ENCODE results near the gene TTF1.

The TTF1 gene

DNA sequence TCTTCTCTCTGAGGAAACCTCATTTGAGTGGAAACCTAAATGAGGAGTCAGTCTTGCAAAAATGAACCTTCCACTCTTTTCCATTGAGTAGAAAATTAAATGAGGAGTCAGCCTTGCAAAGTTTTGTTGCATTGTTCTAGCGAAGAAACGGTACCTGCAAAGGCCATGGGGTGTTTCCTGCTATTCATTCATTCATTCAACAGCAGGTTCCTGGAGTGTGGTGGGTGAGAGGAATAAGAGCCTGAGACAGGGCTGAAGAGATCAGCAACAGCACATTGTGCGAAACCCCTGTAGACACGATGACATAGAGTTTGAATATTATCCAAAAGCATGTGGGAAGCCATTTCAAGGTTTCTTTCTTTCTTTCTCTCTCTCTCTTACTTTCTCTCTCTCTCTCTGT is 37.2 kb downstream of the TTF1 start:
- no peak for DNase-seq

DNA sequence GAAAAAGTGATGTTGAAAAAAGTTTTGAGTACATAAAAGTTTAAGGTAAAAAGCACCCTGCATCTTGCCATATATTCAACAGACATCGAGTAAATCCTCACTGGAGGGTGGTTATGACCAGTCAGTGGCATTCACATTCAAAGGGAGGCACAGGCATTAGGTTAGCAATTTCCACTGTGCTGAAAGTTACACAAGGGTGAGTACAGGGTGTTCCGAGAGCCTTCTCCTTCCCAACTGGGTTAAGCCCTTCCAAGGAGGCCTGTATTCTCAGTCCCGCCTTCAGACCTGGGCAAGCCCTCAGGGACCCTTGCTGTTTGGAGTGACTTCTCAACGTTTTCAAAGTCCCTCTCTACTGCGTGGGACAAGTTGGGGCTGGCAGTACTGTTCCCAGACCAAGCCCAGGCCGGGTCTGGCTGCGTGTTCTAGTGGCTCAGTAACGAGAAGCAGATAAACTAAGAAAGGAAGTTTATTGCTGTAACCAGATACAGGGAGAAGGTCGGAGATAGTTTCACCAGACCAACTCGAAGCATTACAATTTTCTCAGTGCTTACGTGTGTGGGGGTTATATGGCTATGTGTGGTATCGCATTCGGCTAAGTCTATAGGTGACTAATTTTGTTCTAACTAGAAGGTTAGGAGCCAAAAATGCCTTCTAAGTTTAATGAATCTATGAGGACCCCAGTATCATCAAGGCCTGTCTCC is 38.9 kb downstream of the TTF1 start:
- peak in 1 of 58 donors; percentile 4 for DNase-seq

DNA sequence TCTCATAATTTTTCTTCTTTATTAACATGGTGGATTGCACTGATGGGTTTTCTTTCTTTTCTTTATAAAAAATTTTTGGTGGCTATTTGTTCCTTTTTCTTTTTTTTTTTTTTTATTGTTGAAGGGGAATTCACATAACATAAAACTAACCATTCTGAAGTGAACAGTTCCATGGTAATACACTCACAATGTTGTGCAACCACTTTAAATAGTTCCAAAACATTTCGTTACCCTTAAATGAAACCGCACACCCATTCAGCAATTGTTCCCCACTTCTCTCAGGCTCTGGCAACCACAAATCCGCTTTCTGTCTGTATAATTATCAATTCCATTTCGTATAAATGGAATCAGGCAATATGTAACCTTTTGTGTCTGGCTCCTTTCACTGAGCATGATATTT is 40.2 kb downstream of the TTF1 start:
- no peak for DNase-seq

DNA sequence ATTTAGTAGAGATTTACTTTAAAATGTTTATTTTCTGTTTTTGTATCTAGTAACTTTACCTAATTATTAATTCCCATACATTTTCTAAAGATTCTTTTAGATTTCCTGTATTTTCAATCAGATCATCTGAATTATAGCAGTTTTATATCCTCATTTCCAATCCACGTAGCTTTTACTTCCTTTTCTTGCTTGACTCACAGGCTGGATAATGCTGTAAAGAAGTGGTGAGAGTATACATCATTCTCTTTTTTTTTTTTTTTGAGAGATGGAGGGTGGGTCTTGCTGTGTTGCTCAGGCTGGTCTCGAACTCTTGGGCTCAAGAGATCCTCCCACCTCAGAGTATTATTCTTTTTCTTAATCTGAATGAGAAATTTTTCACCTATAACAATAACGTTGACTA is 40.7 kb downstream of the TTF1 start:
- DNase-seq: no peak

DNA sequence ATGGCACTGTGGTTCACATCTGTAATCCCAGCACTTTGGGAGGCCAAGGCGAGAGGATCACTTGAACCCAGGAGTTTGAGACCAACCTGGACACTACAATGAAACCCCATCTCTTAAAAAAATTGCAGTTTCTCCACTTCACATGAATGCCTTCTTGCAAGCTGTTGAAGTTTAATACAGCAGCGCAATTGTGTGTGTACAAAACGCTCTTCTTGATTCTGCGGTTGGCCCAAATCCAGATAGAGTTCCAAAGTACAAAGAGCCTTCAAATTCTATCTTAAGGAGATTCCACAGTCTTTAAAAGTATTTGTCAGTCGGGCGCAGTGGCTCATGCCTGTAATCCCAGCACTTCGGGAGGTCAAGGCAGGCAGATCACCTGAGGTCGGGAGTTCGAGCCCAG is 42.6 kb downstream of the TTF1 start:
- DNase-seq: no peak

DNA sequence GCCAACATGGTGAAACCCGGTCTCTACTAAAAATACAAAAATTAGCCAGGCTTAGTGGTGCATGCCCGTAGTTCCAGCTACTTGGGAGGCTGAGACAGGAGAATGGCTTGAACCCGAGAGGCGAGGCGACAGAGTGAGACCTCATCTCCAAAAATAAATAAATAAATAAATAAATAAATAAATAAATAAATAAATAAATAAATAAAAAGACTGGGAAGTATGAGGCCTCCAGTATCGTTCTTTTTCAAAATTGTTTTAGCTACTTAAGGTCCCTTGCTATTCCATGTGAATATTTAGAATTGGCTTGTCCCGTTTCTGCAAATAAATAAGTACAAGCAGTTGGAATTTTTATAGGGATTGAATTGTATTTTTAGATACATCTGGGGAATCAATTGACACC is 48.9 kb downstream of the TTF1 start:
- no peak for DNase-seq

DNA sequence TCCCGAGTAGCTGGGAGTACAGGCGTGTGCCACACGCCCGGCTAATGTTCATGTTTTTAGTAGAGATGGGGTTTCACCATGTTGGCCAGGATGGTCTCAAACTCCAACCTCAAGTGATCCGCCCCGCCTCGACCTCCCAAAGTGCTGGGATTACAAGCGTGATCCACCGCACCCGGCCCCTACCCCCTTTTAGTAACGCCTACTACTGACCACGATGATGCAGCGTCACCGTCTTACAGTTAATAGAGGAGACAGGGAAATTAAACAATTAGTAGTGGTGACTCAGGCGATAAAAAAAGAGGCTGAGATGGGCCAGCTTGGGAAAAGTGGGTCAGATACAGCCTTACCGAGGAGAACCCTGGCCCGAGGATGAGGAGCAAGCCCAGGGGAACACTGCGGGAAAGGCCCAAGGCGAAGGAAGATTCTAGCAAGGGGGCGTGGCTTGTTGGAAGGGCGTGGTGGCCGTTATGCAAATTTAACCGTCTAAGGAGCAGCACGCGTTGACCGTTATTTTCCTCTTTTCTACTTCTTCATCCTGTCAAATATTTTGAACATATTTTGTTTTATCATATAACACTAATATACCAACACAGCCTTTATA is 50.2 kb downstream of the TTF1 start:
- no peak for DNase-seq

DNA sequence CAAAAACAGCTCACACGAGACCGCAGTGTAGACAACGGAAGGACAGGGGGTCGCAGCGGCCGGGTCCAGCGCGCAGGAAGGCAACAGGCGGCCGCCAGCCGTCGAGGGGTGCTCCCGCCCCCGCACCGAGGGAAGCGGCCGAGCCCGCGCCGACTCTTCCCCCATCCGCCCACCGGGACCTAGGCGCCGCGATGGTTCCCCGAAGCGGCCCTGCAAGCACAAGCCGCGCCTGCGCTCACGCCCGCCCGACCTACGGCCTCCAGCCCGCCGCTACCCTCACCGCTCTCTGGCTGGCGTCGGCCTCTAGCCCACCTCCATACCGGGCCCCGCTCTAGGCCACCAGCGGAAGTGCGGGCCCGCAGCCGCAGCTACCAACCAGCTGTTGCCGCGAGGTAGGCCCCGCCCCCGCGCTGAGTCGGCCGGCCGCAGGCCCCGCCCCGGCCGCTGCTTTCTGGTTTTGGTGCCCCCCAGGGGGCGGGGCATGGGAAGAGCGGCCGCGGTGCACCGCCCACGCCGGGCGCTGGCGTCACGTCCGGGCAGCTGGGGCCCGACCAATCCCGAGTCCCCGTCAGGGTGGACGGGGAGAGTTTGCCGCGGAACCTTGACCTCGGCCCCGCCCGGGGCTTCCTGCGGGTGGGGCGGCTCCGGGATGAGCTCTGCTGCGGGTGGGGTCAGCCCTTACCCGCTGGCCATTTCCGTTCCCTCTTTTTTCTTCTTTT is 51.8 kb downstream of the TTF1 start, which contains the start of gene SETX:
Gene SETX, minus strand, starts transcription at position 350 of the 719 bp plus-strand sequence. CDS start 5,558 bp downstream, outside the sequence.
- peak; percentile 50 to 98 (median 96) for DNase-seq

DNA sequence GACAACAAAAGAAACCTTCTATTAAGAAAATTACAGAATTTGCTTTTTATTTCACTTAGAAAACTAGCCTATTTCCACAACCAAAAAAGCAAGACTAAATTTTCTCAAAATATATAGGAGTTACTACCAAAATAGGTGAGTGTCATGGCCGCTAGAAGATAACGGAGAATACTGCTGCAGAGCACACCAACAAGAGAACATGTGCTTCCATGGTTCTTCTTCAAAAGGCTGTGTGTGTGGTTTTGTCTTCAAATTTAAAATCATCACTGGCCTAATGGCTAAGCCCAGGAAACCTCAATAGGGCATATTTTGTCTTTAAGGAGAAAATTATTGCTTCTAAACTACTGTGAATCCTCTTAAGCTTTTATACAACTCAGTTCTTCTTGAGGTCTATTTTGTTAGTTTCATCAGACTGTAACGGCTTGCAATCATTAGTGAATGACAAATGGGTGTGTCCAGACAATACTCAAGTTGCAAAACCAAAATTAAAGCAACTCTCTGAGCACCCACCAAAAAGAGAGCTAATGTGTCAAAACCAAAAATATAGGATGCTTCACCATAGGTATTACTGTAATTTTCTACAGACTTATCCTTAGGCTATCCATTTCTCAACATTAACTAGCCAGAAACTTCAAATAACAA is 55.1 kb downstream of the TTF1 start:
- no peak for DNase-seq

DNA sequence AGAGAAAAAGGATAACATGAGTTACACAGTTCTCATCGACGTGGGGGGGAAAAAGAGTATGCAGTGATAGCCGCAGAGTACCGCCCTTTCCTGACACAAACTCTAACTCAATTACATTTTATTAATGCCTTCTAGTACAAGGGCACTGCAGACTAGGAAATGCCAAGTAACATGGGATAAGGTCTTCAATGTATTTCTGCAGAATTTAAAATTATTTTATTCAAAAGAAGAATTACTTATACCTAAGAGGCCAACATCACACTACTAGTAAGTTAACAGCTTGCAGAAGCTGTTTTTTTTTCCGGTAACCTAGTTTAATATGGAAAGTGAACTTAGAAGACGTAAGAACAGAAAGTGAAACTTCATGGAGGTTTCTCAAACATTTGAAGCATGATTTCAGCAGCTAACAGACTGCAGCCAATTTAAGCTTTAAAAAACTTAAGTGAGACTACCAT is 55.8 kb downstream of the TTF1 start:
- DNase-seq: no peak

DNA sequence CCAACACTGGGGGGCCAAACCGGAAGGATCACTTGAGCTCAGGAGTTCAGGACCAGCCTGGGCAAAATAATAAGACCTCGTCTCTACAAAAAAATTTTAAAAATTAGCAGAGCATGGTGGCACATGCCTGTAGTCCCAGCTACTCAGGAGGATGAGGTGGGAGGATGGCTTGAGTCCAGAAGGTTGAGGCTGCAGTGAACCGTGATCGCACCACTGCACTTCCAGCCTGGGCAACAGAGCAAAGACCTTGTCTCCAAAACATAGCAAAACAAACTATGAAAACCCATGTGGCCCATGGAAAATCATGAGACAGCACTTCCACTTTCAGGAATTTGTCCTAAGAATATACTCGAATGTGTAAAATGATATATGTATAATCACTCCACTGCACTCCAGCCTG is 58.0 kb downstream of the TTF1 start:
- no peak for DNase-seq

DNA sequence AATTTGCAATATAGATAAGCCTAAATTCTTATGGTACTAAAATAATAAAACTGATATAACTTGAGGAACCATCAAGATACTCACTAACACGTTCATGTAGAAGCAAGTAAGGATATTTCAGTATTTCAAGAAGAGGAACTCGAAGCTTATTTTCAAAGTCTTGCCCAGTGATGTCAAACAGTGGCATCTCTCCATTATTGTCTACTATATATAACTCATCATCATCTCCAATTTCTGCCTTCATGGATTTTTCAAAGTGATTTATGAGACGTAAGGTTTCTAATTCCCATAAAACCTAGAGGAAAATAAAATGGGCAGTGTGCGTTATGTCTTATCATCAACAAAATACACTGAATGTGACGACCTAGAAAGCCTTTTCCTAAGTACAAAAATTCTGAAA is 60.5 kb downstream of the TTF1 start:
- DNase-seq: no peak

DNA sequence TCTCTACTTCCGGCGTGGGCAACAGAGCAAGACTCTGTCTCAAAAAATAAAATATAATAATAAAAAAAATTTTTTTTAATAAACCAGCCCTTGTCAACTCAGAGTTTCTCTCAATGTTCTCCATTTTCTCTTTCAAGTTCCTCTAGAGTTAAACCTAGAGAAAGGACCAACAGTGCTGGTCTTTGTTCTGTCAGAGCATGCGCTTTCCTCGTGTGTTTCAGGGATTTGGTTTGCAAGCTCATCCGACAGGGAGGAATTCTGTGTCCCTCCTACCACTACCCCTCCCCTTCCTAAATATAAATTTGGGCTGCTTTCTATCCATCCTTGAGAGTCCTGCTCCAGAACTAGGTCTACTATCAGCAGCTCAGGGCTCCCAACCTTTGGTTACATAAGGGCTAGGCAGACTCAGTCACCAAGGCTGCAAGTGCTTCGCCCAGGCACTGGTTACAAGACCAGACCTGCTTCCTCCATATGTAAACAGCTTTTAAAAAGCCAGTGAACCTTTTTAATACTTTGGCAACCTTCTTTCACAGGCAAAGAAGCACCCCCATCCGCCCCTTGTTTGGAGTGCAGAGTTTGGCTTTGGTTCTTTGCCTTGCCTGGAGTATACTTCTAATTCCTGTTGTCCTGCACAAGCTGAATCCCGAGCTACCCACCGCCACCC is 65.3 kb downstream of the TTF1 start:
- DNase-seq: peak in 29 of 58 donors; percentile 2 to 64 (median 29)

DNA sequence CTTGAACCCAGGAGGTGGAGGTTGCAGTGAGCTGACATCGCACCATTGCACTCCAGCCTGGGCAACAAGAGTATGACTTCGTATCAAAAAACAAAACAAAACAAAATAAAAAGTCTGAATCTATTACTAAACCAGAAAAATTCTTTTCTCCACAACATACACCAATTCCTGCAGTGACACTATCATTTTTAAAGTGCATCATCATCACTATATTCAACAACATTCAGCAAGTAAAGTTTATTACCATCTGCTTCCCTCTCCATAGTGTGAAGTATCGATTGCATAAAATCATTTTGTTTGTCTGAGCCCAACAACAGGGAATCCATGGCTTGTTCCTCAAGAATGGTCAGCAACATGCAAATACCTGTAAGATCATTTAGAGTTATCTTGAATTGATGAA is 72.3 kb downstream of the TTF1 start:
- DNase-seq: no peak

DNA sequence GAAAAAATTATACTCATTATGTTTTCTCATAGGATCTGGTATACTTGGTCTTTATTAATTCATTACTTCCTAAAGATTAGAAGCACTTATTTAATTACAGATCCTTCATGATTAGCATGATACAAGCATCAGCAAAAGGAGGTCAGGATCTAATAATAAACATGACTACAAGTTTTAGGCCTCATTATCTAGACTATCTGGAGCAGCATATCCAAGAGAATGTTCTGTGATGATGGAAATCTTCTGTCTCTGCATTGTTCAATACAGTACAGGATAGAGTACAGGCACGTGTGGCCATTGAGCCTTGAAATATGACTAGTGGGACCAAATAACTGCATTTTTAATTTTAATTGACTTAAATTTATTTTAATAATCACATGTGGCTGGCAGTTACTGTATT is 73.1 kb downstream of the TTF1 start:
- no peak for DNase-seq

DNA sequence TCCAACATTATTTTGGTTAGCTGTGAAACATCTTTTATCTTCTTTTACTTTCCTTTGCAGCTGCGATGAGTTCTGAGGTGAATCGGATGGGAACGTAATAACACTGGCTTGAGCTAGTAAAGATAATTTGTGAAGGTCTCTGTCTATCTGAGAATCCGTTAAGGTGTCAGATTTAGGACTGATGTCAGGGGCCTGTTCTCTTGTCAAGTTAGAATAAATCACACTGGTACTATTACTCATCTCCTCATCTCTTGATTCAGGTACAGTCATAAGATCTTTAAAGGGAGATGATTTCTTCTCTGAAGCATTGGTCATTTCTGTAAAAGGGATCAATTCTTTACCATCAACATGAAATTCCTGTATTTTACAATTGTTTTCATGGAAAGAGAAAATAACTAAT is 78.1 kb downstream of the TTF1 start:
- DNase-seq: no peak

DNA sequence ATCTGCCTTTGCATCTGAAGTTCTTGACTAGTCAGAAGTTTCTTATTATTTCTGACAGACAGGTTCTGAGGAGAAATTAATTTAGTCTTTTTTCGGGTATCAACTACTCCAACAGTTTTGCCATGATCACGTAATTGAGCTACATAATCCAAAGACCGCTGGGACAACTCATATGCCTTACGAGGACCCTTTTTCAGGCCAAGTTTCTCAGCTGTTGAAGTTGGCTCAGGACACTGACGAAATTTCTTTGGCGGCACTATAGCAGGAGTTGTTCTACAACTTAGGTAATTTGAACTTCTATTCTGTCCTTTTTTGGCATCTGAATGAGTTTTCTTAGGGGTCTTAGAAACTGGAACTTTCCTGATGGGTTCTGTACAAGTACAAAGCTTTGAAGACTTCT is 79.1 kb downstream of the TTF1 start:
- no peak for DNase-seq
